B cell (primary cell): Measurements from ENCODE around the gene PDE10A. TPM values are rescaled to one million over a fixed set of nuclear protein-coding genes. Genes with fewer than 3 reads are reported as not detected.

ENCODE experiments used
- ATAC-seq: fragments of 200-7000 bp; cut with Tn5 transposase; one replicate; pipeline ENCODE4 v1.10.0; 2021; ENCODE audit warnings: low read depth, mild to moderate bottlenecking, moderate number of reproducible peaks, moderate library complexity
- CTCF ChIA-PET: fragments of 350-600 bp; sonication (Branson Sonifier 250); formaldehyde crosslinking; loops from one replicate; lab custom pipeline; 2021; ENCODE audit warnings: antibody characterized with exemption, inconsistent platforms; lab: Charles Lee
- POLR2A ChIA-PET: fragments of 350-600 bp; sonication (Branson Sonifier 250); formaldehyde crosslinking; loops from one replicate; lab custom pipeline; 2021; ENCODE audit warnings: antibody characterized with exemption; lab: Charles Lee
- DNase-seq: peaks from one replicate; pipeline ENCODE4 v3.0.0; 2013
- H2AFZ ChIP-seq: 2 replicates; pipeline ENCODE4 v1.6.1; 2012; ENCODE audit warnings: mild to moderate bottlenecking, low read depth, low read length; ENCODE audit not compliant: insufficient read depth, poor library complexity, severe bottlenecking
- H3K27ac ChIP-seq, 2 donors: 1 replicate in 1 of 2; 2 replicates in 1 of 2; pipeline ENCODE4 v1.5.1; 2012 to 2013; ENCODE audit warnings: low read length in 2 of 2, mild to moderate bottlenecking in 2 of 2, moderate library complexity in 1 of 2
- H3K27me3 ChIP-seq, 4 experiments: fragments of 200-600 bp in 1 of 4; sonication (generic) in 1 of 4; replicated peaks in 1 of 4; 1 replicate in 2 of 4; 2 replicates in 2 of 4; pipeline versions ENCODE4 v1.6.1 to v1.7.0; 2013 to 2016; ENCODE audit warnings: low read length in 3 of 4, mild to moderate bottlenecking in 2 of 4, mixed read lengths in 1 of 4, moderate library complexity in 1 of 4; ENCODE audit not compliant: insufficient read depth in 4 of 4, control insufficient read depth in 3 of 4; ENCODE audit errors: control extremely low read depth in 1 of 4
- H3K36me3 ChIP-seq, 2 experiments: replicated peaks in 1 of 2; 1 replicate in 1 of 2; 2 replicates in 1 of 2; pipeline versions ENCODE4 v1.6.1 to v1.7.1; 2013; ENCODE audit warnings: low read length in 1 of 2; ENCODE audit not compliant: insufficient read depth in 2 of 2, control insufficient read depth in 1 of 2; ENCODE audit errors: control extremely low read depth in 1 of 2, extremely low read depth in 1 of 2
- H3K4me1 ChIP-seq, 2 donors: fragments of 200-600 bp in 1 of 2; sonication (generic) in 1 of 2; 1 replicate in 1 of 2; 2 replicates in 1 of 2; pipeline versions ENCODE4 v1.5.1 to v1.6.1; 2013 to 2017; ENCODE audit warnings: low read length in 2 of 2; ENCODE audit not compliant: control insufficient read depth in 2 of 2, insufficient read depth in 2 of 2
- H3K4me2 ChIP-seq: replicated peaks from 2 replicates; pipeline ENCODE3; 2012; ENCODE audit warnings: mild to moderate bottlenecking, low read depth, low read length; ENCODE audit not compliant: poor library complexity, severe bottlenecking
- H3K4me3 ChIP-seq, 5 experiments: fragments of 200-600 bp in 1 of 5; sonication (generic) in 1 of 5; 1 replicate in 3 of 5; 2 replicates in 2 of 5; pipeline versions ENCODE4 v1.5.1 to v1.7.0; 2011 to 2016; ENCODE audit warnings: low read length in 4 of 5, mild to moderate bottlenecking in 4 of 5, low read depth in 2 of 5, control low read depth in 1 of 5, moderate library complexity in 1 of 5; ENCODE audit not compliant: insufficient read depth in 1 of 5; ENCODE audit errors: control extremely low read depth in 1 of 5, extremely low read depth in 1 of 5
- H3K79me2 ChIP-seq: fragments of 200-600 bp; sonication (generic); one replicate; pipeline ENCODE4 v1.6.0; 2016; ENCODE audit warnings: low read length; ENCODE audit not compliant: control insufficient read depth, insufficient read depth
- H3K9ac ChIP-seq: fragments of 200-600 bp; sonication (generic); 2 replicates; pipeline ENCODE4 v1.6.1; 2017; ENCODE audit warnings: mild to moderate bottlenecking, low read length, moderate library complexity
- H3K9me3 ChIP-seq, 3 donors: one replicate each; pipeline versions ENCODE4 v1.6.1 to v1.7.1; 2013; ENCODE audit warnings: low read length in 2 of 3; ENCODE audit not compliant: control insufficient read depth in 2 of 3, insufficient read depth in 1 of 3; ENCODE audit errors: control extremely low read depth in 1 of 3
- H4K20me1 ChIP-seq: 2 replicates; pipeline ENCODE4 v1.6.0; 2012; ENCODE audit warnings: mild to moderate bottlenecking, low read length; ENCODE audit not compliant: insufficient read depth, control insufficient read depth, poor library complexity, severe bottlenecking
- H3K27ac Mint-ChIP-seq: one replicate; pipeline ENCODE4 v1.8.0; 2021; ENCODE audit warnings: mixed read lengths
- H3K27me3 Mint-ChIP-seq: one replicate; pipeline ENCODE4 v1.8.0; 2021; ENCODE audit warnings: mixed read lengths
- H3K4me1 Mint-ChIP-seq: one replicate; pipeline ENCODE4 v1.8.0; 2021; ENCODE audit warnings: mixed read lengths
- H3K4me3 Mint-ChIP-seq: one replicate; pipeline ENCODE4 v1.8.0; 2021; ENCODE audit warnings: mixed read lengths
- H3K9me3 Mint-ChIP-seq: one replicate; pipeline ENCODE4 v1.8.0; 2022; ENCODE audit warnings: mixed read lengths; ENCODE audit not compliant: insufficient read depth
- CTCF ChIP-seq: fragments of 200-600 bp; IDR thresholded peaks from one replicate; pipeline ENCODE4 v1.8.0; 2022; ENCODE audit warnings: antibody characterized with exemption, mild to moderate bottlenecking
- EZH2 ChIP-seq: IDR thresholded peaks from 2 replicates; pipeline ENCODE4 v1.6.1; 2012; ENCODE audit warnings: borderline replicate concordance, low read depth, mild to moderate bottlenecking, moderate library complexity, low read length; ENCODE audit not compliant: insufficient read depth, poor library complexity, severe bottlenecking
- WGBS: methylation state at CpG from one replicate; pipeline ENCODE4 v1.1.5; 2013; ENCODE audit warnings: missing lambda C conversion rate; ENCODE audit not compliant: insufficient coverage; 5-methylcytosine and 5-hydroxymethylcytosine counted together
- intact Hi-C: fragments of 100-400 bp; cut with micrococcal nuclease; formaldehyde crosslinking; loops from one replicate; pipeline ENCODE4 v1.10.0; 2022
- polyA plus RNA-seq: library from polyadenylated mRNA; depleted of rRNA; stranded (reverse); fragments of >200 nt; gene quantifications from 2 replicates; pipeline ENCODE4 v1.2.3, GENCODE V29; 2012
- total RNA-seq, 2 donors: library from RNA; stranded (reverse); fragments of 120-200 nt in 1 of 2; gene quantifications; 1 replicate in 1 of 2; 2 replicates in 1 of 2; pipeline versions ENCODE4 v1.2.3 to v1.2.4, GENCODE V29; 2013 to 2022

Gene PDE10A
- total and polyA plus RNA-seq, 2 donors (not counting 1 experiment from before 2014, with no cell fraction given), result not detected

GRCh38 chr6:165627366-165627765, 35.7 kb downstream of the PDE10A start:
- intact Hi-C loops, result no loop called here
- TF ChIP-seq CTCF (no peak), EZH2 (no peak)
- H3K9me3 Mint-ChIP-seq, result no peaks in the 10 kb centered on the region
- Histone ChIP-seq H3K27ac (no peak overlapping the region), H3K9me3 (peaks cover 0 to 13% (median 0%) of the 10 kb centered on the region in 3 donors), H3K4me1 (no peaks in the 10 kb centered on the region), H2AFZ (no peak overlapping the region), H3K36me3 (no peaks in the 10 kb centered on the region), H4K20me1 (no peaks in the 10 kb centered on the region), H3K4me3 (no peak overlapping the region), H3K27me3 (no peaks in the 10 kb centered on the region), H3K4me2 (no peak overlapping the region), H3K9ac (no peak overlapping the region), H3K79me2 (no peaks in the 10 kb centered on the region)
- no peak for ATAC-seq
- WGBS, result no CpG with 5 or more reads among the region's 4 CpGs
- H3K4me3 Mint-ChIP-seq, result no peak overlapping the region
- DNase-seq, result no peak
- ChIA-PET POLR2A (no interaction called here), CTCF (no interaction called here)
- peaks cover 3% of the 10 kb centered on the region for H3K27me3 Mint-ChIP-seq
- no peaks in the 10 kb centered on the region for H3K4me1 Mint-ChIP-seq
- no peak overlapping the region for H3K27ac Mint-ChIP-seq

- H3K36me3 ChIP-seq, result no peaks in the 10 kb centered on the region
- ChIA-PET CTCF (no interaction called here), POLR2A (no interaction called here)
- H3K4me1 ChIP-seq, result no peaks in the 10 kb centered on the region
- peaks cover 0 to 13% (median 0%) of the 10 kb centered on the region in 3 donors for H3K9me3 ChIP-seq
- WGBS, result 47% methylated on average over 2 of the region's 6 CpGs
- H2AFZ ChIP-seq, result no peak overlapping the region
- DNase-seq (no peak), ATAC-seq (no peak)
- H3K4me3 ChIP-seq, result no peak overlapping the region
- no peaks in the 10 kb centered on the region for H3K79me2 ChIP-seq
- no peak overlapping the region for H3K4me3 Mint-ChIP-seq
- no peaks in the 10 kb centered on the region for H3K9me3 Mint-ChIP-seq
- no peak overlapping the region for H3K9ac ChIP-seq
- H3K27ac Mint-ChIP-seq, result no peak overlapping the region
- no peaks in the 10 kb centered on the region for H4K20me1 ChIP-seq
- H3K4me2 ChIP-seq, result no peak overlapping the region
- H3K27me3 ChIP-seq, result no peaks in the 10 kb centered on the region
- H3K4me1 Mint-ChIP-seq, result no peaks in the 10 kb centered on the region
- intact Hi-C loops, result no loop called here
- peaks cover 3% of the 10 kb centered on the region for H3K27me3 Mint-ChIP-seq
- TF ChIP-seq CTCF (no peak), EZH2 (no peak)
- no peak overlapping the region for H3K27ac ChIP-seq
Observed at GRCh38 chr6:165626711-165627110, 36.3 kb downstream of the PDE10A start.
